ENCODE data around the gene BRMS1L. TPM values are rescaled to one million over a fixed set of nuclear protein-coding genes. Genes with fewer than 3 reads are reported as not detected.
A peak's percentile ranks its signal among the peaks of the same experiment; 100 is the strongest.

Gene BRMS1L
- total and polyA plus RNA-seq, 2 donors (not counting 1 experiment from before 2014, with no cell fraction given), result 3.3 to 9.5 TPM

DNA sequence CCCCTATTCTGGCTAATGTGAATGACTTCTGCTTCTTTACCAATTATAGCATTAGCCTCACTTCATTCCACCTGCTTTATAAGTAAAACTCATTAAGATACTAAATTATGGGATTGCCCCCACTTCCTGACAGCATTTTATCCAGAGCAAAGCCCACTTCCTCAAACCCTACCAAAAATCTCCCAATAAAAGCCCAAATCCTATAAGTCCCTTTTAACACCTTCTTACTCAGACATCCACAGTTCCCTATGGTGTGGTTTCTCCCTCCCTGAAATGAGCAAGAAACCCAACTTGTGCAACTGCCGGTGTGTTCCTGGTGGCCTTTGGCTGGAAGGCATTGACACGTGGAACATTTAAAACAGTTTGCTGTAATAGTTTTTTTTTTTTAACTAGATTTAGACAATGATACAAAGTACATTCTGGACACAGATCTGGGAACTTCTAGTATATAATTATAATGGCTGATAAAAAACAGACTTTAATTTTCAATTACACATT, 53.1 kb downstream of the BRMS1L start:
- Histone ChIP-seq H3K79me2 (ENCODE audit: control insufficient read depth, insufficient read depth, low read length) (no peaks in the 10 kb centered on the region), H3K27me3 (ENCODE audit: control insufficient read depth, insufficient read depth, low read length) (no peaks in the 10 kb centered on the region), H3K4me3 (replicated peaks in 1 of 4; ENCODE audit: control extremely low read depth in 1 of 4, insufficient read depth in 1 of 4, low read depth in 3 of 4, low read length in 4 of 4) (peak overlapping the region in 1 of 4 experiments; percentile 20), H4K20me1 (ENCODE audit: control insufficient read depth, extremely low read depth, insufficient read depth, low read length) (no peaks in the 10 kb centered on the region), H3K9me3 (ENCODE audit: control insufficient read depth, insufficient read depth, low read depth, low read length) (no peaks in the 10 kb centered on the region), H3K9ac (ENCODE audit: insufficient read depth, low read length) (no peak overlapping the region), H2AFZ (ENCODE audit: low read length) (no peak overlapping the region), H3K27ac (ENCODE audit: insufficient read depth, low read length) (peak overlapping the region; percentile 11), H3K36me3 (ENCODE audit: control insufficient read depth, insufficient read depth, low read length) (no peaks in the 10 kb centered on the region), H3K4me1 (ENCODE audit: control insufficient read depth, extremely low read depth, insufficient read depth, low read length) (peaks cover 2% of the 10 kb centered on the region), H3K4me2 (ENCODE audit: extremely low read depth, insufficient read depth, low read length) (peak overlapping the region; percentile 44)
- DNase-seq (ENCODE audit: low read depth in 2 of 2), result peak; percentile 46 to 59
- TF ChIP-seq EZH2 (IDR thresholded peaks at IDR 0.05; ENCODE audit: low read length, missing control alignments) (no peak), CTCF (conservative IDR thresholded peaks at IDR 0.05 in 1 of 2, IDR thresholded peaks at IDR 0.05 in 1 of 2; ENCODE audit: low read depth in 1 of 2, low read length in 2 of 2) (no peak)

GRCh38 chr14:35879654-35880249, 53.6 kb downstream of the BRMS1L start:
- no peak for TF ChIP-seq EZH2 (IDR thresholded peaks at IDR 0.05; ENCODE audit: low read length, missing control alignments)
- TF ChIP-seq CTCF (conservative IDR thresholded peaks at IDR 0.05 in 1 of 2, IDR thresholded peaks at IDR 0.05 in 1 of 2; ENCODE audit: low read depth in 1 of 2, low read length in 2 of 2), result peak in 1 of 2 donors; percentile 53
- Histone ChIP-seq H3K4me3 (replicated peaks in 1 of 4; ENCODE audit: control extremely low read depth in 1 of 4, insufficient read depth in 1 of 4, low read depth in 3 of 4, low read length in 4 of 4) (no peak overlapping the region), H4K20me1 (ENCODE audit: control insufficient read depth, extremely low read depth, insufficient read depth, low read length) (no peaks in the 10 kb centered on the region), H2AFZ (ENCODE audit: low read length) (no peak overlapping the region), H3K36me3 (ENCODE audit: control insufficient read depth, insufficient read depth, low read length) (no peaks in the 10 kb centered on the region), H3K9ac (ENCODE audit: insufficient read depth, low read length) (no peak overlapping the region), H3K9me3 (ENCODE audit: control insufficient read depth, insufficient read depth, low read depth, low read length) (no peaks in the 10 kb centered on the region), H3K27me3 (ENCODE audit: control insufficient read depth, insufficient read depth, low read length) (no peaks in the 10 kb centered on the region), H3K4me2 (ENCODE audit: extremely low read depth, insufficient read depth, low read length) (no peak overlapping the region), H3K27ac (ENCODE audit: insufficient read depth, low read length) (no peak overlapping the region), H3K4me1 (ENCODE audit: control insufficient read depth, extremely low read depth, insufficient read depth, low read length) (peaks cover 2% of the 10 kb centered on the region), H3K79me2 (ENCODE audit: control insufficient read depth, insufficient read depth, low read length) (no peaks in the 10 kb centered on the region)
- peak in 1 of 2 donors; percentile 49 for DNase-seq (ENCODE audit: low read depth in 2 of 2)

DNA sequence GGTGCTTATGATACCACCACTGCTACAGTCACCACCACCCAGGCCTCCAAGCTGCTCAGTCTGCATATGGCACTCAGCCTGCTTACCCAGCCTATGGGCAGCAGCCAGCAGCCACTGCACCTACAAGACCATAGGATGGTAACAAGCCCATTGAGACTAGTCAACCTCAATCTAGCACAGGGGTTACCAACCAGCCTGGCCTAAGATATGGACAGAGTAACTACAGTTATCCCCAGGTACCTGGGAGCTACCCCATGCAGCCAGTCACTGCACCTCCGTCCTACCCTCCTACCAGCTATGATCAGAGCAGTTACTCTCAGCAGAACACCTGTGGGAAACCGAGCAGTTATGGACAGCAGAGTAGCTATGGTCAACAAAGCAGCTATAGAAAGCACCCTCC, 55.1 kb downstream of the BRMS1L start:
- Histone ChIP-seq H3K9me3 (ENCODE audit: control insufficient read depth, insufficient read depth, low read depth, low read length) (no peaks in the 10 kb centered on the region), H3K36me3 (ENCODE audit: control insufficient read depth, insufficient read depth, low read length) (no peaks in the 10 kb centered on the region), H3K27ac (ENCODE audit: insufficient read depth, low read length) (no peak overlapping the region), H3K4me1 (ENCODE audit: control insufficient read depth, extremely low read depth, insufficient read depth, low read length) (peaks cover 2% of the 10 kb centered on the region), H4K20me1 (ENCODE audit: control insufficient read depth, extremely low read depth, insufficient read depth, low read length) (no peaks in the 10 kb centered on the region), H3K9ac (ENCODE audit: insufficient read depth, low read length) (no peak overlapping the region), H3K27me3 (ENCODE audit: control insufficient read depth, insufficient read depth, low read length) (no peaks in the 10 kb centered on the region), H3K79me2 (ENCODE audit: control insufficient read depth, insufficient read depth, low read length) (no peaks in the 10 kb centered on the region), H2AFZ (ENCODE audit: low read length) (no peak overlapping the region), H3K4me2 (ENCODE audit: extremely low read depth, insufficient read depth, low read length) (no peak overlapping the region), H3K4me3 (replicated peaks in 1 of 4; ENCODE audit: control extremely low read depth in 1 of 4, insufficient read depth in 1 of 4, low read depth in 3 of 4, low read length in 4 of 4) (no peak overlapping the region)
- no peak for DNase-seq (ENCODE audit: low read depth in 2 of 2)
- TF ChIP-seq EZH2 (IDR thresholded peaks at IDR 0.05; ENCODE audit: low read length, missing control alignments), result no peak
- no peak for TF ChIP-seq CTCF (conservative IDR thresholded peaks at IDR 0.05 in 1 of 2, IDR thresholded peaks at IDR 0.05 in 1 of 2; ENCODE audit: low read depth in 1 of 2, low read length in 2 of 2)
